Tibial artery (tissue), 4 donors: ENCODE results near the gene GPR119.
"Not testable (repeated sequence)": the region's sequence is repeated elsewhere in the genome, so short reads cannot be mapped to it uniquely, and the experiment has no call there.

ENCODE experiments used
- DNase-seq, 2 donors: peaks; one replicate each; pipeline ENCODE4 v3.0.0-alpha.2; 2019
- H3K27ac ChIP-seq, 2 donors: fragments of 200-600 bp; sonication (generic) in 1 of 2; 1 replicate in 1 of 2; 2 replicates in 1 of 2; pipeline ENCODE4 v1.5.1; 2018 to 2019; ENCODE audit warnings: mild to moderate bottlenecking in 1 of 2
- H3K27me3 ChIP-seq, 2 donors: fragments of 200-600 bp; sonication (generic) in 1 of 2; one replicate each; pipeline versions ENCODE4 v1.5.1 to v1.6.0; 2016 to 2019
- H3K36me3 ChIP-seq, 3 donors: fragments of 200-600 bp; sonication (generic) in 2 of 3; one replicate each; pipeline ENCODE4 v1.5.1; 2016 to 2019; ENCODE audit warnings: mild to moderate bottlenecking in 2 of 3
- H3K4me1 ChIP-seq, 4 donors: fragments of 200-600 bp; sonication (generic) in 2 of 4; 1 replicate in 3 of 4; 2 replicates in 1 of 4; pipeline ENCODE4 v1.5.1; 2016 to 2019
- H3K4me3 ChIP-seq, 2 donors: fragments of 200-600 bp; sonication (generic) in 1 of 2; 1 replicate in 1 of 2; 2 replicates in 1 of 2; pipeline ENCODE4 v1.5.1; 2018 to 2019; ENCODE audit warnings: mild to moderate bottlenecking in 2 of 2
- H3K9me3 ChIP-seq, 3 donors: fragments of 200-600 bp; sonication (generic) in 1 of 3; one replicate each; pipeline ENCODE4 v1.5.1; 2016 to 2019
- intact Hi-C: fragments of 100-400 bp; cut with DNase I; formaldehyde crosslinking; loops from one replicate; pipeline ENCODE4 v1.15.0; 2023; ENCODE audit warnings: low total_unique reads
- TF ChIP-seq, protein P1 (sequence below), 2 experiments: fragments of 200-600 bp in 1 of 2; fragments of 450-650 bp in 1 of 2; IDR thresholded peaks; one replicate each; pipeline ENCODE4 v1.5.1; 2017 to 2019; ENCODE audit warnings: antibody characterized with exemption in 2 of 2, mild to moderate bottlenecking in 1 of 2, moderate library complexity in 1 of 2

The GPR119 gene

GRCh38 chrX:130385520-130385919 lies at the start of gene GPR119:
Gene GPR119 (minus strand): TSS chrX:130385674. CDS start chrX:130385447, 227 bp downstream.
- Histone ChIP-seq H3K4me1 (no peaks in the 10 kb centered on the region), H3K4me3 (no peak within 1 kb of the TSS)

GRCh38 chrX:130429236-130429635 lies 43.8 kb upstream of the GPR119 start:
- H3K36me3 ChIP-seq, H3K4me3 ChIP-seq, H3K4me1 ChIP-seq, DNase-seq, H3K9me3 ChIP-seq, H3K27ac ChIP-seq, H3K27me3 ChIP-seq, intact Hi-C loops: not testable (repeated sequence)

More at GRCh38 chrX:130385520-130385919, at the start of gene GPR119:
- intact Hi-C loops = no loop called here
- Histone ChIP-seq H3K27ac (no peak within 1 kb of the TSS), H3K36me3 (no peaks in the 10 kb centered on the region), H3K9me3 (no peaks in the 10 kb centered on the region), H3K27me3 (no peaks in the 10 kb centered on the region)
- DNase-seq = no peak
- TF ChIP-seq, protein P1, sequence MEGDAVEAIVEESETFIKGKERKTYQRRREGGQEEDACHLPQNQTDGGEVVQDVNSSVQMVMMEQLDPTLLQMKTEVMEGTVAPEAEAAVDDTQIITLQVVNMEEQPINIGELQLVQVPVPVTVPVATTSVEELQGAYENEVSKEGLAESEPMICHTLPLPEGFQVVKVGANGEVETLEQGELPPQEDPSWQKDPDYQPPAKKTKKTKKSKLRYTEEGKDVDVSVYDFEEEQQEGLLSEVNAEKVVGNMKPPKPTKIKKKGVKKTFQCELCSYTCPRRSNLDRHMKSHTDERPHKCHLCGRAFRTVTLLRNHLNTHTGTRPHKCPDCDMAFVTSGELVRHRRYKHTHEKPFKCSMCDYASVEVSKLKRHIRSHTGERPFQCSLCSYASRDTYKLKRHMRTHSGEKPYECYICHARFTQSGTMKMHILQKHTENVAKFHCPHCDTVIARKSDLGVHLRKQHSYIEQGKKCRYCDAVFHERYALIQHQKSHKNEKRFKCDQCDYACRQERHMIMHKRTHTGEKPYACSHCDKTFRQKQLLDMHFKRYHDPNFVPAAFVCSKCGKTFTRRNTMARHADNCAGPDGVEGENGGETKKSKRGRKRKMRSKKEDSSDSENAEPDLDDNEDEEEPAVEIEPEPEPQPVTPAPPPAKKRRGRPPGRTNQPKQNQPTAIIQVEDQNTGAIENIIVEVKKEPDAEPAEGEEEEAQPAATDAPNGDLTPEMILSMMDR (IDR thresholded peaks at IDR 0.05) = no peak

GRCh38 chrX:130426531-130426930 lies 41.1 kb upstream of the GPR119 start:
- Histone ChIP-seq H3K4me3 (no peak overlapping the region), H3K36me3 (no peaks in the 10 kb centered on the region), H3K4me1 (no peaks in the 10 kb centered on the region), H3K27me3 (no peaks in the 10 kb centered on the region), H3K9me3 (no peaks in the 10 kb centered on the region), H3K27ac (no peak overlapping the region)
- DNase-seq = no peak
- TF ChIP-seq, protein P1 (IDR thresholded peaks at IDR 0.05) = no peak
- intact Hi-C loops = no loop called here

DNA sequence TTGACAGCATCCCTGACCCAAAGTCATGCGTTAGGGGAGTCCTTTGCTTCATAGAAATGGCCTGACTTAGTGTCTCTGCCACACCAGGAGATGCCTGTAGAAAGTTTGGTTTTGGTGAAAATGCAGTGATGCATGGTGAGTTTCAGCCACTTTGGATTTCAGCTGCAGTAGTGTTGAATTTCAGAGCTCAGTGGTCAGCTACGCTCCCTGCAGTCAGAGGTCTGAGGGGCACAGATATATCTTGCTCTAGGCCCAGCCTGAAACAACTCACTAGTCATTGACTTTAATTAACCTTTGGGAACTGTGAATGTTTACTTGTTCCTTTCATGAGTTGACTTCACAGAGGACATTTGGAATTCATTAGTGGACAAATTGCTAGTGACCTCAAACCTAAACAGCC lies 33.8 kb upstream of the GPR119 start:
- no peak for DNase-seq
- H3K36me3 ChIP-seq = no peaks in the 10 kb centered on the region
- no peaks in the 10 kb centered on the region for H3K9me3 ChIP-seq
- H3K4me3 ChIP-seq = no peak overlapping the region
- no peak overlapping the region for H3K27ac ChIP-seq
- TF ChIP-seq, protein P1 (IDR thresholded peaks at IDR 0.05) = no peak
- no peaks in the 10 kb centered on the region for H3K27me3 ChIP-seq
- no peaks in the 10 kb centered on the region for H3K4me1 ChIP-seq
- intact Hi-C loops = no loop called here

DNA sequence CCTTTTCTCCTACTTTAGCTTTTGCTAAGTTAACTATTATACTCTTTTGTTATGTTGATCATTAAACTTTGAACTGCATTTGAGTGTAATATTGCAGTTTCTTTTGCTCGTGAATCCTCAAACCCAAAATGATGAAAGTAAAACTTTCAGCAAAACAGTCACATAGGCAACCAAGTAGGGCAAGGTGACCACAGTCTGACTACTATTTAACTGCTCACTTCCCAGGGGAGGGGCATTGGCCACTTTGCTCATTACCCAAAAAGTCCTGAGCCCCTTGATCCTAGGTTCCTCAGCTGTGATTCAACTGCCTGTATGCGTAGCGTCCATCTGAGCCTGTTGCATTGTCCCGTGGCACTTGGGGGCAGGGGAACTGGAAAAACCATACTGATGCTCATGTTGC lies 33.3 kb upstream of the GPR119 start:
- Histone ChIP-seq H3K27me3 (no peaks in the 10 kb centered on the region), H3K4me1 (no peaks in the 10 kb centered on the region), H3K36me3 (no peaks in the 10 kb centered on the region), H3K9me3 (no peaks in the 10 kb centered on the region), H3K27ac (no peak overlapping the region), H3K4me3 (no peak overlapping the region)
- TF ChIP-seq, protein P1 (IDR thresholded peaks at IDR 0.05) = no peak
- DNase-seq = no peak
- intact Hi-C loops = no loop called here

GRCh38 chrX:130418066-130418465 lies 32.6 kb upstream of the GPR119 start:
- H3K27ac ChIP-seq = no peak overlapping the region
- TF ChIP-seq, protein P1 (IDR thresholded peaks at IDR 0.05) = no peak
- no peaks in the 10 kb centered on the region for H3K9me3 ChIP-seq
- no peaks in the 10 kb centered on the region for H3K27me3 ChIP-seq
- no peak overlapping the region for H3K4me3 ChIP-seq
- no peak for DNase-seq
- no peaks in the 10 kb centered on the region for H3K36me3 ChIP-seq
- H3K4me1 ChIP-seq = no peaks in the 10 kb centered on the region
- intact Hi-C loops = no loop called here
